ENCODE data around the gene ERO1A. TPM values are rescaled to one million over a fixed set of nuclear protein-coding genes. Genes with fewer than 3 reads are reported as not detected.
A peak's percentile ranks its signal among the peaks of the same experiment; 100 is the strongest.
"Not testable (repeated sequence)": the region's sequence is repeated elsewhere in the genome, so short reads cannot be mapped to it uniquely, and the experiment has no call there.

The ERO1A gene
- total and polyA plus RNA-seq, 2 of the 4 experiments (the other 2 are of a cell fraction): 29.7 to 44.6 TPM

- Histone ChIP-seq H3K79me1 (ENCODE audit: low read depth in 1 of 2, low read length in 2 of 2) (peaks cover 9 to 41% of the 10 kb centered on the region in 2 experiments; a peak in 3 of 4 replicates), H3K4ac (ENCODE audit: low read depth, low read length) (no peak overlapping the region), H3K4me3 (ENCODE audit: insufficient read depth, low read depth, low read length) (peak overlapping the region; percentile 44; the same call in 1 of the 2 replicates), H2AFZ (replicated peaks; ENCODE audit: low read length, poor library complexity) (no peak overlapping the region), H3K4me1 (ENCODE audit: control insufficient read depth, insufficient read depth, low read length) (no peaks in the 10 kb centered on the region), H3K18ac (ENCODE audit: low read depth, low read length) (no peak overlapping the region), H3K4me2 (ENCODE audit: low read depth, low read length) (peak overlapping the region; percentile 83), H2BK20ac (ENCODE audit: low read depth, low read length) (no peak overlapping the region), H3K36me3 (ENCODE audit: control insufficient read depth, insufficient read depth, low read length) (peaks cover 7% of the 10 kb centered on the region), H2BK15ac (ENCODE audit: low read depth, low read length) (no peak overlapping the region), H2AK9ac (replicated peaks; ENCODE audit: low read depth, low read length, poor library complexity) (no peak overlapping the region), H3K9ac (ENCODE audit: low read depth, low read length) (no peak overlapping the region), H3K9me3 (ENCODE audit: control insufficient read depth, insufficient read depth, low read length) (no peaks in the 10 kb centered on the region), H3K23ac (ENCODE audit: low read depth, low read length) (no peak overlapping the region), H3K56ac (ENCODE audit: extremely low read depth, insufficient read depth, low read length) (no peak overlapping the region), H4K20me1 (ENCODE audit: insufficient read depth, low read length) (no peaks in the 10 kb centered on the region; the same call in 1 of the 2 replicates), H4K5ac (ENCODE audit: low read depth, low read length) (no peak overlapping the region), H4K8ac (ENCODE audit: low read depth in 2 of 2, low read length in 2 of 2) (no peak overlapping the region), H2AK5ac (ENCODE audit: low read depth, low read length) (no peak overlapping the region), H3K9me1 (ENCODE audit: insufficient read depth, low read length) (no peaks in the 10 kb centered on the region), H2BK120ac (ENCODE audit: low read depth, low read length) (no peak overlapping the region), H3K27ac (ENCODE audit: insufficient read depth, low read length) (no peak overlapping the region), H3K14ac (replicated peaks; ENCODE audit: low read depth, low read length) (no peak overlapping the region), H4K91ac (ENCODE audit: insufficient read depth, low read depth, low read length) (no peak overlapping the region), H3K27me3 (ENCODE audit: control insufficient read depth, insufficient read depth, low read length) (no peaks in the 10 kb centered on the region), H2BK5ac (ENCODE audit: low read depth, low read length, poor library complexity, severe bottlenecking) (no peak overlapping the region)
- DNase-seq (no peak), ATAC-seq (ENCODE audit: low read depth) (no peak)
- BruUV-seq (replicated peaks): no TSS peak
- ChIA-PET POLR2A (ENCODE audit: unreplicated experiment) (no interaction called here), CTCF (no interaction called here)
- WGBS, 2 experiments (ENCODE audit: extremely low coverage in 2 of 2, insufficient read length in 1 of 2): no CpG with 5 or more reads among the region's 8 CpGs
- TF ChIP-seq FOS (IDR thresholded peaks at IDR 0.05; ENCODE audit: low read depth, low read length) (no peak), MAFK (IDR thresholded peaks at IDR 0.05; ENCODE audit: low read depth, low read length) (no peak), BHLHE40 (IDR thresholded peaks at IDR 0.05; ENCODE audit: low read depth, low read length) (no peak), RCOR1 (IDR thresholded peaks at IDR 0.05; ENCODE audit: insufficient replicate concordance, low read length) (no peak)
- TF ChIP-seq, protein P1, sequence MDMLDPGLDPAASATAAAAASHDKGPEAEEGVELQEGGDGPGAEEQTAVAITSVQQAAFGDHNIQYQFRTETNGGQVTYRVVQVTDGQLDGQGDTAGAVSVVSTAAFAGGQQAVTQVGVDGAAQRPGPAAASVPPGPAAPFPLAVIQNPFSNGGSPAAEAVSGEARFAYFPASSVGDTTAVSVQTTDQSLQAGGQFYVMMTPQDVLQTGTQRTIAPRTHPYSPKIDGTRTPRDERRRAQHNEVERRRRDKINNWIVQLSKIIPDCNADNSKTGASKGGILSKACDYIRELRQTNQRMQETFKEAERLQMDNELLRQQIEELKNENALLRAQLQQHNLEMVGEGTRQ (IDR thresholded peaks at IDR 0.05; ENCODE audit: low read depth, low read length): peak; percentile 41
- intact Hi-C loops (cut with micrococcal nuclease): loop anchor here (5.0 kb wide), 1 partner anchor 578 kb away; no protein-coding TSS in a partner anchor
- dilution Hi-C loops (cut with HindIII; ENCODE audit: low sequenced_read_pairs, unreplicated experiment): no loop called here
- in situ Hi-C loops (cut with MboI; ENCODE audit: low sequenced_read_pairs): no loop called here
Measured at GRCh38 chr14:52729585-52729924, 34.2 kb upstream of the ERO1A start.

GRCh38 chr14:52729035-52729434 lies 33.7 kb upstream of the ERO1A start:
- H3K9me3 ChIP-seq (ENCODE audit: control insufficient read depth, insufficient read depth, low read length); H3K27ac ChIP-seq (ENCODE audit: insufficient read depth, low read length); H2BK120ac ChIP-seq (ENCODE audit: low read depth, low read length); H3K4ac ChIP-seq (ENCODE audit: low read depth, low read length); H2BK5ac ChIP-seq (ENCODE audit: low read depth, low read length, poor library complexity, severe bottlenecking); H3K9ac ChIP-seq (ENCODE audit: low read depth, low read length); H3K4me1 ChIP-seq (ENCODE audit: control insufficient read depth, insufficient read depth, low read length); H3K4me2 ChIP-seq (ENCODE audit: low read depth, low read length); H2BK20ac ChIP-seq (ENCODE audit: low read depth, low read length); DNase-seq; H3K14ac ChIP-seq (replicated peaks; ENCODE audit: low read depth, low read length); BruUV-seq (replicated peaks); H4K91ac ChIP-seq (ENCODE audit: insufficient read depth, low read depth, low read length); H2BK15ac ChIP-seq (ENCODE audit: low read depth, low read length); H2AK9ac ChIP-seq (replicated peaks; ENCODE audit: low read depth, low read length, poor library complexity); H2AK5ac ChIP-seq (ENCODE audit: low read depth, low read length); H3K27me3 ChIP-seq (ENCODE audit: control insufficient read depth, insufficient read depth, low read length); dilution Hi-C loops (cut with HindIII; ENCODE audit: low sequenced_read_pairs, unreplicated experiment); H3K23ac ChIP-seq (ENCODE audit: low read depth, low read length); POLR2A ChIA-PET (ENCODE audit: unreplicated experiment); H4K5ac ChIP-seq (ENCODE audit: low read depth, low read length); H3K18ac ChIP-seq (ENCODE audit: low read depth, low read length); in situ Hi-C loops (cut with MboI; ENCODE audit: low sequenced_read_pairs); H3K9me1 ChIP-seq (ENCODE audit: insufficient read depth, low read length); H3K56ac ChIP-seq (ENCODE audit: extremely low read depth, insufficient read depth, low read length); ATAC-seq (ENCODE audit: low read depth); H3K4me3 ChIP-seq (ENCODE audit: insufficient read depth, low read depth, low read length); H4K20me1 ChIP-seq (ENCODE audit: insufficient read depth, low read length); H2AFZ ChIP-seq (replicated peaks; ENCODE audit: low read length, poor library complexity); H4K8ac ChIP-seq (ENCODE audit: low read depth in 2 of 2, low read length in 2 of 2): not testable (repeated sequence)
- Histone ChIP-seq H3K79me1 (ENCODE audit: low read depth in 1 of 2, low read length in 2 of 2) (peaks cover 9 to 40% of the 10 kb centered on the region in 2 experiments; a peak in 3 of 4 replicates), H3K36me3 (ENCODE audit: control insufficient read depth, insufficient read depth, low read length) (peaks cover 10% of the 10 kb centered on the region)
- intact Hi-C loops (cut with micrococcal nuclease): loop anchor here (5.0 kb wide), 1 partner anchor 578 kb away; no protein-coding TSS in a partner anchor
- CTCF ChIA-PET: interaction anchor here (1.1 kb wide), 1 partner anchor 13 kb away, joined by 3 read pairs; no protein-coding TSS in a partner anchor
- 87% methylated on average over 4 of the region's 15 CpGs; no CpG with 5 or more reads in 1 of the 2 experiments for WGBS, 2 experiments (ENCODE audit: extremely low coverage in 2 of 2, insufficient read length in 1 of 2)
